Upper lobe of left lung (tissue), 4 donors: Measurements from ENCODE around the gene BCAS4.

Source experiments
- EP300 ChIP-seq, 4 donors: sonication (generic); formaldehyde crosslinking; IDR thresholded peaks; one replicate each; pipeline ENCODE4 v1.5.1; 2017; ENCODE audit warnings: antibody characterized with exemption in 4 of 4, control low read depth in 2 of 4
- POLR2A ChIP-seq, 4 donors: fragments of 450-650 bp; IDR thresholded peaks; one replicate each; pipeline ENCODE4 v1.5.1; 2016 to 2017; ENCODE audit warnings: antibody characterized with exemption in 4 of 4, mild to moderate bottlenecking in 2 of 4
- POLR2AphosphoS5 ChIP-seq, 2 donors: sonication (generic); formaldehyde crosslinking; IDR thresholded peaks; one replicate each; pipeline ENCODE4 v1.5.1; 2017; ENCODE audit warnings: antibody characterized with exemption in 2 of 2
- TF ChIP-seq, protein P1 (sequence below), 6 experiments: fragments of 450-650 bp in 4 of 6; fragments of 200-600 bp in 2 of 6; sonication (generic) in 2 of 6; IDR thresholded peaks; one replicate each; pipeline ENCODE4 v1.5.1; 2016 to 2019; ENCODE audit warnings: antibody characterized with exemption in 6 of 6

GRCh38 chr20:50750145-50750671 is 44.7 kb upstream of the BCAS4 start:
- TF ChIP-seq, protein P1, sequence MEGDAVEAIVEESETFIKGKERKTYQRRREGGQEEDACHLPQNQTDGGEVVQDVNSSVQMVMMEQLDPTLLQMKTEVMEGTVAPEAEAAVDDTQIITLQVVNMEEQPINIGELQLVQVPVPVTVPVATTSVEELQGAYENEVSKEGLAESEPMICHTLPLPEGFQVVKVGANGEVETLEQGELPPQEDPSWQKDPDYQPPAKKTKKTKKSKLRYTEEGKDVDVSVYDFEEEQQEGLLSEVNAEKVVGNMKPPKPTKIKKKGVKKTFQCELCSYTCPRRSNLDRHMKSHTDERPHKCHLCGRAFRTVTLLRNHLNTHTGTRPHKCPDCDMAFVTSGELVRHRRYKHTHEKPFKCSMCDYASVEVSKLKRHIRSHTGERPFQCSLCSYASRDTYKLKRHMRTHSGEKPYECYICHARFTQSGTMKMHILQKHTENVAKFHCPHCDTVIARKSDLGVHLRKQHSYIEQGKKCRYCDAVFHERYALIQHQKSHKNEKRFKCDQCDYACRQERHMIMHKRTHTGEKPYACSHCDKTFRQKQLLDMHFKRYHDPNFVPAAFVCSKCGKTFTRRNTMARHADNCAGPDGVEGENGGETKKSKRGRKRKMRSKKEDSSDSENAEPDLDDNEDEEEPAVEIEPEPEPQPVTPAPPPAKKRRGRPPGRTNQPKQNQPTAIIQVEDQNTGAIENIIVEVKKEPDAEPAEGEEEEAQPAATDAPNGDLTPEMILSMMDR (IDR thresholded peaks at IDR 0.05): no peak
- TF ChIP-seq POLR2A (IDR thresholded peaks at IDR 0.05) (no peak), EP300 (IDR thresholded peaks at IDR 0.05) (no peak), POLR2AphosphoS5 (IDR thresholded peaks at IDR 0.05) (no peak)
